HUDEP-2 (cell line): ENCODE data around the gene FOXM1.

Experiments used
- DNase-seq, 76 experiments: peaks; one replicate each; lab custom pipeline; 2025; ENCODE audit not compliant: unreplicated experiment in 76 of 76; lab: John Stamatoyannopoulos, UW

FOXM1 gene

GRCh38 chr12:2877047-2877952 lies at the start of gene FOXM1, which contains the start of gene RHNO1:
Gene FOXM1 (minus strand): TSS chr12:2877174. CDS start chr12:2874478, 2,696 bp downstream.
Gene RHNO1 (plus strand): TSS chr12:2877223. CDS start chr12:2885367, 8,144 bp downstream.
- peak in 74 of 76 experiments; percentile 15 to 87 (median 75) for DNase-seq

GRCh38 chr12:2925322-2925995 lies 48.5 kb upstream of the FOXM1 start:
- DNase-seq, result no peak

GRCh38 chr12:2924019-2924418 lies 47.0 kb upstream of the FOXM1 start:
- DNase-seq, result no peak

- DNase-seq, result no peak
These were observed 46.1 kb upstream of the FOXM1 start for GRCh38 chr12:2923057-2923456.

- no peak for DNase-seq
These were observed 45.4 kb upstream of the FOXM1 start for GRCh38 chr12:2922329-2922728.

GRCh38 chr12:2919249-2919648 lies 42.3 kb upstream of the FOXM1 start:
- DNase-seq, result no peak

- no peak for DNase-seq
These were observed 35.2 kb upstream of the FOXM1 start for GRCh38 chr12:2912216-2912575.

- DNase-seq, result no peak
These were observed 27.3 kb upstream of the FOXM1 start for GRCh38 chr12:2904260-2904659.

- DNase-seq, result peak in 21 of 76 experiments; percentile 4 to 52 (median 23)
These were observed 25.4 kb upstream of the FOXM1 start for GRCh38 chr12:2902272-2902880.

- no peak for DNase-seq
These were observed 23.7 kb upstream of the FOXM1 start for GRCh38 chr12:2900642-2901041.

GRCh38 chr12:2897418-2897817 lies 20.4 kb upstream of the FOXM1 start:
- no peak for DNase-seq

- DNase-seq, result no peak
These were observed 18.5 kb upstream of the FOXM1 start for GRCh38 chr12:2895511-2895910.

GRCh38 chr12:2895051-2895451 lies 18.1 kb upstream of the FOXM1 start:
- DNase-seq, result no peak

- DNase-seq, result no peak
These were observed 16.0 kb upstream of the FOXM1 start for GRCh38 chr12:2893007-2893406.

- DNase-seq, result no peak
These were observed 15.3 kb upstream of the FOXM1 start for GRCh38 chr12:2892246-2892645.

GRCh38 chr12:2891240-2892053 lies 14.5 kb upstream of the FOXM1 start:
- DNase-seq, result peak in 11 of 76 experiments; percentile 4 to 39 (median 27)

GRCh38 chr12:2890388-2891239 lies 13.6 kb upstream of the FOXM1 start, which contains the start of gene TULP3:
Gene TULP3 (plus strand): TSS chr12:2890891. CDS start chr12:2890948, 57 bp downstream.
- peak; percentile 37 to 98 (median 95) for DNase-seq

- no peak for DNase-seq
These were observed 13.0 kb upstream of the FOXM1 start for GRCh38 chr12:2890001-2890387.

- no peak for DNase-seq
These were observed 9.9 kb upstream of the FOXM1 start for GRCh38 chr12:2886768-2887450.
